Mesenteric fat pad (tissue), 1 donor: ENCODE data around the gene EDIL3. TPM values are rescaled to one million over a fixed set of nuclear protein-coding genes. Genes with fewer than 3 reads are reported as not detected.

Source experiments
- DNase-seq: peaks from one replicate; pipeline ENCODE4 v3.0.0-alpha.2; 2020; ENCODE audit warnings: low spot score
- long read RNA-seq: library from polyadenylated mRNA; unstranded; transcript quantifications from one replicate; pipeline ENCODE4 v2.0.0, GENCODE V29; 2020
- total RNA-seq: library from RNA; stranded (reverse); fragmentation: NEBNext Ultra II Directional; extraction: Animal tissue kit (Norgen Biotek cat#: 25700); gene quantifications from one replicate; pipeline ENCODE4 v1.2.1, GENCODE V29; 2021
- donor health status: DM: yes; HTN: yes; CAD: no.

The EDIL3 gene, protein sequence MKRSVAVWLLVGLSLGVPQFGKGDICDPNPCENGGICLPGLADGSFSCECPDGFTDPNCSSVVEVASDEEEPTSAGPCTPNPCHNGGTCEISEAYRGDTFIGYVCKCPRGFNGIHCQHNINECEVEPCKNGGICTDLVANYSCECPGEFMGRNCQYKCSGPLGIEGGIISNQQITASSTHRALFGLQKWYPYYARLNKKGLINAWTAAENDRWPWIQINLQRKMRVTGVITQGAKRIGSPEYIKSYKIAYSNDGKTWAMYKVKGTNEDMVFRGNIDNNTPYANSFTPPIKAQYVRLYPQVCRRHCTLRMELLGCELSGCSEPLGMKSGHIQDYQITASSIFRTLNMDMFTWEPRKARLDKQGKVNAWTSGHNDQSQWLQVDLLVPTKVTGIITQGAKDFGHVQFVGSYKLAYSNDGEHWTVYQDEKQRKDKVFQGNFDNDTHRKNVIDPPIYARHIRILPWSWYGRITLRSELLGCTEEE
- 3.7 TPM for total RNA-seq
- long read RNA-seq, partial matches to known transcripts, result 0 of 1 reads
- long read RNA-seq, other reads (novel, unspliced or antisense), result 1 of 1 reads

DNA sequence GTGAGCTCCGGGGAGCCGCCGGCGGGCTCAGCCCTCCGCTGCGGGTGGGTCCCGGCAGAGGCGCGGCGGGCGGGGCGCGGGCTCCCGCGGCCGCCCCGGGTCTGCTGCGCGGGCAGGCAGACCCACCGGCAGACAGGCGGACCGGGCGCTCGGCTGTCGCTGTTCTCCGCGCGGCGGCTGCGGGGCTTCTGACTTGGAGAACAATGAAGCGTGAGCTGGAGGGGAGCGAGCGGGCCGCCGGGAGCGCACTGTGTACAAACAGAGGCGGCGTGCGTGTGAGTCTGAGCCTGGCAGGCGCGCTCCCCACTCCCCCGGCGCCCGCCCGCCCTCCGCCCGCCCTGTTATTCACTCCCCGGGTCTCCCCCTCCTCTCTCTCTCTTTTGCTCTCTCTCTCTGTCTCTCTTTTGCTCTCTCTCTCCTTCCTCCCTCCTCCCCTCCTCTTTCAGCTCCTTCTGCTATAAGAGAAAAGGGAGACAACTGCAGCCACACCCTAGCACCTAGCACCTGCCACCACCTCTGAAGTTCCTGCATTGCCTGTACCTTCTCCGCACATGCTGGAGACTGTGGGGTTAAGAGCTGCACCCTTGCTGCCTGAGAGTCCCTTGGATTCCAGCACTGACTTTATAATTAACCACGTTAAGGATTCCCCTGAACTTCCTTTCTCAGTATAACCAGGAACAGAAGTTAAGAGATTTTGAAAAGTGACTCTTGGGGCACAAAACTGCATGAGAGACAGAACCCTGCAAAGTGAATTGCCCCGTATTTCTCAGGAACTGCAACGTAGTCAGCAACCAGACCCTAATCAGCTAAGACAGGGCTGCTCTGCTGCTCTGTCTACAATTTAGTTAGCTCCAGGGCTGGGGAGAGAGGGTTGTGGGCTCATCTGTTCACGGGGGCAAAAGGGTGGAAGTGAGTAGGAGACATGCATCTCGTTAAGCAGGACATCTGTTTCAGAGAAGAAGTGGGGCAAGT lies at the start of gene EDIL3:
TSS of gene EDIL3 (minus strand) at position 277 of the 972 bp plus-strand sequence. CDS start 506 bp downstream, outside the sequence.
- DNase-seq, result no peak

DNA sequence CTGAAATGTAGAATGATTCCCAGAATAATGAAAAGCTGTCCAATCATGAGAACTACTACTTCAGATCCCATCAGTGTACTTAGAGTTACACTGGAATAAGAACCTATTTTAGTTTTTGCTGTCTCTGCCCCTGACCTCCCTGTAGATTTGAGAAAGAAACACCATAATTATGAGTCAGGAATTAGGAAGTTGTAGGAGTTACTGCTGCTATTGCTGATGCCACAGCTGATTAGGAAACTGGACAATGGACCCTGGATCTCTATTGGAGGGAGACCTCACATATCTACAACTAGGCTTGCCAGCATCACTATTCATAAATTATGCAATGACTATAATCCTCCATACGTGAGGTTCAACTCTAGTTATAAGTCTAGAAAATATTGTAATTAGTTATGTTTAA lies 48.8 kb upstream of the EDIL3 start:
- DNase-seq, result no peak

DNA sequence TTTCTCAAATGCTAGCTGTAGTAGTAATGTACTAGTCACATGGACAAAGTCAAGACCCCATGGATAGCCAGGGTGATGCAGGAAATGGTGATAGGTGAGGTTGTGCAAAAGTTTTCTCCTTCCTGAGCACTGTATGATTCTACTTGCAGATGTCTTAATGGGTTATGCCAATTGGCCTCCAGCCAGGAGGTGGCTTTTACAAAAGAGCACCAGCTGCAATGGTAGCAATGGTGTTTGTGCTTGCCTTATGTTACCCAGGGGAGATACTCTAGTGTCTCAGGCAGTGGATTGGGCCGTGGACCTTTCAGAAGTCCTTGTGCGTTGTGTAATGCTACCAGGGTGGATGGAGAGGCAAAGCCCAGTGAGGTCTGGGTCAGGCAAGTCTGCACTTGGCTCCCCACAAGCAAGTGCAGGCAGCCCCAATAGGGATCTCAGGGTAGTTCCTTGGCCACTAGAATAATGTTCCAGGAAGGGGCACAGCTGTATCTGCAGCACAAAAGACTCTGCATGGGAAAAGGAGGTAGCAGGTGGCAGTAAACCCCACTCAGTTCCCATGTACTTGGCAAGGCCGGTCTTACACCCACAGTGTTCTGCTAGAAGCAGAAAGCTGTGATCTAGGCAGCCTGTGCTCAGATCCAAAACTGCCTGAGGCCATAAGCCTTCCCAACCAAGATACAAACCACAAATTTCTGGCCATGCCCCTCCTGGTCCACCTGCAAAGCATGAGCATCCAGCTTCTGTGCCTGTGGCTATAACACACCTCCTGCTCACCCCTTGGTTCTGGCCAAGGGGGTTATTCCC lies 46.4 kb upstream of the EDIL3 start:
- no peak for DNase-seq

DNA sequence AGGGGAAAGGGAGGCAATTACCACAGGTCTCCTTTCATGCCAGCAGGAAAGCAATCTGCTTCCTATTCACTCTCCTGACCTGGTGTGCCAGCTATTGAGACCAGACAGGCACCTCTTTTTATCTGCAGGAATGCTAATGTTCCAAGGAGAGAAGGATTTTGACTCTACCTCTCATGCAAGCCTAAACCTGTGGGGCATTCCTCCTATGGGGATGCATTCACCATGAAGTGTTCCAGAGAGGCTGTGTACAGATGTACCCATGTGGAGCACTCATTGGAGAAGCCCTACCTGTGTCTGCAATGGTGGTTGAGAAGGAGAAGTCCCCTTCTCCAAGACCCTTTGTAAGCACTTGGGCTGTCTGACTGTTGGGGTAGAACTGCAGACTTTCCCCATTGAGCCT lies 45.4 kb upstream of the EDIL3 start:
- no peak for DNase-seq

DNA sequence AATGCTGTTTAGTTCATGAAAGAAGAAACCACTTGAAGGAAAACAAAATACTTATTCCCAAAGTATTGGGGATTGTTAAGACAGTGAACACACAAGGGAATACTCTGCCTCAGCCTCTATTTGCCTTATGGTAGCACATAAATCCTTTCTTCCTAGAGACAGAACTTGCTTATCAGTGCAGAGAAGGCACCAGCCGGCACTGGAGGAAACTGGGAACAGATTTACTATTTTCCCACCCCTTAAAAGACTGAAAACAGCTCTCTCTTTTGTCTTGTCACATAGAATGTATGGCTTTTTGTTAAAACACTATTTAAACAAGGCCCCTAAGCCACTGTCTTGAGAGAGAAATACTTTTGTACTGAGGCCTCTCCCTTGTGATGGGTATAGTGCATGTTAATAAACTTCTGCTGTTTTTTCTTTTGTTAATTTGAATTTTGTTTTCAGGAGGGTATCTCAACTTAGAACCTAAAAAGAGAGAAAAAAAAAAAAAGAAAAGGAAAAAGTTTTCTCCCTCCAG lies 40.7 kb upstream of the EDIL3 start:
- DNase-seq, result no peak

DNA sequence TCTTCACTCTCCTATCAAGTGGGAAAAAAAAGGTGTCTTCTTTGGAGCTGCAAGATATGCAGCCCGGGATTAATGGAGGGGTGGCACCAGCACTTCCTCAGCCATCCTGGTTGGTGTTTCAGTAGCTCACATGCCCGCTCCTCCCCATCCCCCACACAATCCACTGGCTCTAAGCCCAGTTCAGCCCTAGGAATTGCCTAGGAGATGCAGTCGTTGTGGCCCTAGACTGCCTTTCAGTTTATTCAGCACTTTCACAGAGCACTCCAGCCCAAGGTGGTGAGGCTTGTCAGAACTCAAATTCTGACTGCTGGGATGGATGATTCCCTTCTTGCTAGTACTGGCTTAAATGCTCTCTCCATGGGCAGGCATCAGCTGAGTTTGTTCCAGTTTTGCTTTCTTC lies 35.1 kb upstream of the EDIL3 start:
- no peak for DNase-seq

DNA sequence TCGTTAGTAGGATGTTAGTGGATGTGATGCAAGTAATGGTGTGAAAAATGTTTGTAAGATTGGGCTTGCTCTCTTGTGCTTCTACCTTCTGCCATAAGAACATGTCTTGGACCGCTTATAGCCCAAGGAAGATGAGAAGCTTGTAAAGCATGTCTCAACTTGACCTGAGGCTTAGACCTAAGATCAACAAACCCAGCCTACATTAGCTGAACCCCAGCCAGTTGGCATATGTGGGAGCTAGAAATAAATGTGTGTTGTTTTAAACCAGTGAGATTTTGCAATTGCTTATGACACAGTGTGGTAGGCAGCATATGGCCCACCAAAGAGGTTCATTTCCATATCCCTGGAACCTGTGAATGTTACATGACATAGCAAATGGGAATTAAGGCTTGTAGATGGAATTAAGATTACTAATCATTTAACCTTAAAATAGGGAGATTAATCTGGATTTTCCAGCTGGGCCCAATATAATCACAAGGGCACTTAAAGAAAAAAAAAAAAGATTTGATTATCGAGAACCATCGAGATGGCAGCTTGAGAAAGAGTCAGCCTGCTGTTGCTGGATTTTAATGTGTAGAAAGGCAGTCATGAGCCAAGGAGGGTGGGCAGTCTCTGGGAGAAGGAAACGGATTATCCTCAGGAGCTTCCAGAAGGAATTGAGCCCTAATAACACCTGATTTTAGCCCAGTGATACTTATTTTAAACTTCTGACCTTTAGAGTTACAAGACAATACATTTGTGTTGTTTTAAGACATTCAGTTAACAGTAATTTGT lies 27.3 kb upstream of the EDIL3 start:
- DNase-seq, result no peak

DNA sequence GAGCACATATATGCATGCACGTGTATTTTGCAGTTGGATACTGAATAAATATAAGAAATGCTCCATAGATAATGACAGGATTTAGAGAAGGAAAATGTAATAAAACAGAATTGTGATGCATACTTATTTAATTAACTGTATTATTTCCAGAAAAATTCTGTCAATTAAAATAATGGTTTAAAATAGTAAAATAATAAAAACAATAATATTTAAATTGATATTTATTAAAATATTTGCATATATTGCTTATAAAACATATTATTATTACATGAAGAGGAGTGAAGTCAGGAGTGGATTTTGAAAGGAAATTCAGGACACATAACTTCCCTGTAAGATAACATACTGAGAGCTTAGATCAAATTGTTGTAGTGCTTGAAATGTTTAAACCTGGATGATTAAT lies 21.4 kb upstream of the EDIL3 start:
- DNase-seq, result no peak

DNA sequence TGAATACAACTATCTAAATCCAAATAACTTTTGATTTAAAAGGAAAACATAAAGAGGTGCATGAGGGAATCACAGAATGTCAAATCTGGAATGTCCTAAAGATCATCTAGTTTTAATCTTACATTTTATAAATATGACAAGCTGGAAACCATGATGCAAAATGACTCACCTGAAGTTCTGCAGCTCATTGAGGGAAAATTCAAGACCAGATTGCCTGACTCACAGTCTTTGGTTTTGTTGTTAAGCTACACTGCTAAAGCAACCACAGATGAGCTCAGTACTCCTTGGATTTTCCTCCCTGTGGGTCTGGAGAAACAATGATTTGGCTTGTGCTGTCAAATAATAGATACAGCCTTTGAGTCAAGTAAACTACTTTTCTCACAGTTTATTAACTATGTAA lies 19.1 kb upstream of the EDIL3 start:
- DNase-seq, result no peak

DNA sequence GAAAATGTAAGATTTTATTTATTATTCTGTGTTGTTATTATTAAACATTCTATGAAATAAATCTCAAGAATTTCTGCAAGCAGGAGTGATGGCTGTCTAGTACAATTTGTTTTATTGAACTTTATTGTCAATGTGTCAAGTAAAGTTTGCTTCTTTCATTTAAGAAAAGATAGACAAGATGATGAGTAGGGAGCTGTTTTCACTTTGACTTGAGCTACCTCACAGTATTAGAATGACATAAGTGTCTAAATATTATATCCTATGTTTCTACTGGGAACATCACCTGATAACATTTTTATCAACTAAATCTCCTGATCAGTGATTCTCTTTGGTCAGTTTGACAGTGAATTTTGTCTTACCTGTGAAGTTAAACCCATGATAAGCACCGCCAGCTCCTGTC lies 12.7 kb upstream of the EDIL3 start:
- DNase-seq, result no peak

DNA sequence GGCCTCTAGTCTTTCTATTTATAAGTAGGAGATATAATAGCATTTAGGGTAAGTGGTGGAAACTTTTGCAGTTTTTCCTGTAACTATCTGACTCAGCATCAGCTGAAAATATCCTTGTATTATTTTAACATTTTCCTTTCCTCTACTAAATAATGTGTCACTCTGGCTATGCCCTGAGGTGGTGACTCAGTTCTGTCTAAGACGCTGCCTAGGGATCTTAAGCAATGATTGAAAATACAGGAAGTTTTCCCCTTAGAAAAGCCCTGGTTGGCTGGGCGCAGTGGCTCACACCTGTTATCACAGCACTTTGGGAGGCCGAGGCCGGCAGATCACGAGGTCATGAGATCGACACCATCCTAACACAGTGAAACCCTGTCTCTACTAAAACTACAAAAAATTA lies 9.3 kb upstream of the EDIL3 start:
- DNase-seq, result no peak

DNA sequence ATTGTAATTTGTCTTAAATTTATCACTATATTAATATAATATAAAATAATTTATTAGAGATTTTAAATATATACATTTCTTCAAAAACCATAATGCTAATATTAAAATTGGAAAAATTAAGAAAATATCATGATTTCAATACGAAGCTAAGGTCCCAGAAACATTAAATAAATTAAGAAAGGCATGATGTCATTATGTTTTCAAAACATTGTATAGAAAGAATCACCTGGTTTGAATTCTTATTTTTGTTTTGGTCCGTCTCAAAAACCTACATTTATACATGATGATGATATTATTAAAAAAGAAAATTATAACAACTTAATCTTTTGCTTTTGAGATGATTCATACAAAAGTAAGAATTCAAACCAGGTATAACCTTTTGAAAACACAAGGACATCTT lies 8.2 kb upstream of the EDIL3 start:
- DNase-seq, result no peak

DNA sequence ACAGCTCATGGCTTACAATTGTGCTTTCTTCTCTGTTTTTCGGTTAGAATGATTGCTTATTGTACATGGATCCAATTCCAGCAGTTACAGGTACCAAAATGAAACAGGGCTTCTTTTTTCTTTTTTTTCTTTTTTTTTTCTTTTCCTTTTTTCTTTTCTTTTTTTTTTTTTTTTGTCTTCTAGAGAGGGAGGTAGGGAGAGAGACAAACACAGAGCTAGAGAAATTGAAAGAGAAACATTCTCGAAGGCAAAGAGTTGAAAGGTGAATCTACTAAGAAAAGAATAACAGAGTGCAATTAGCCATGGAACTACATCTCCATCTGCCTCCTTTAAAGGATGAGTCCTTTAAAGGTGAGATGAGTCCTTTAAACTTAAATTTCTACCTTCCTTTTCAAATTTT lies 1.0 kb upstream of the EDIL3 start:
- DNase-seq, result no peak

DNA sequence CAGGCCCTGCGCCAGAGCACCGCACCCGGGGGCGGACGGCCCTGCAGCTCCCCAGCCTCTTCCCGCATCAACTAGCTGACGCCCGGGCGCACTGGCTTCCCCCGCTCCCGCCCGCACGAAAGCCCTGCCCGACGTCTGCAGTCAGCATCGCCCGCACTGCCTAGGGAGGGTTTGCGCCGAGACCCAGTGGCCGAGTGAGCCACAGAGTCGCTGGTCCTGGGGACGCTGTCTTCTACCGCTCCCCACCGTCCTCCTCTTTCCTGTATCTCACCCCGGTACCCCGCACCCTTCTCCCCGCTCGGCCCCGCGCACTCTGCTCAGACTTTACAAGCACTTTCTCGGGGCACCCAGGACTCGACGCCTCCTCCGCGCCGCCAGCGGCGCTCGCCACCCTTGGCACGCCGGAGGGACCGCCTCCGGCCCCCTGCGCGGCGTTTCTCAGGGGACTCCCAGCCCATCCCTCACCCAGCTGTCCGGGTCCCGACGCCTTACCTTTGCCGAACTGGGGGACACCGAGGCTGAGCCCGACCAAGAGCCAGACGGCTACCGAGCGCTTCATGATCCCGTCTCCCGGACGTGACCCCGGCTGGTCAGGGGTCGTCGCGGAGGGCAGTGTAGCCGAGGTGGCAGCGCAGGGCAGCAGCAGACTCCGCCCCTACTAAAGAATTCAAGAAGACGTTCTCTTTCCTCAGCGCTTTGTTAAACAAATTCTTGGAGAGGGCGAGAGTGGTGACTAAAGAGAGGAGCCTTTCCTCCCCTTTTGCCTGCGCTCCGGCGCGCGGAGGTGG lies 670 bp downstream of the EDIL3 start:
- DNase-seq, result no peak

DNA sequence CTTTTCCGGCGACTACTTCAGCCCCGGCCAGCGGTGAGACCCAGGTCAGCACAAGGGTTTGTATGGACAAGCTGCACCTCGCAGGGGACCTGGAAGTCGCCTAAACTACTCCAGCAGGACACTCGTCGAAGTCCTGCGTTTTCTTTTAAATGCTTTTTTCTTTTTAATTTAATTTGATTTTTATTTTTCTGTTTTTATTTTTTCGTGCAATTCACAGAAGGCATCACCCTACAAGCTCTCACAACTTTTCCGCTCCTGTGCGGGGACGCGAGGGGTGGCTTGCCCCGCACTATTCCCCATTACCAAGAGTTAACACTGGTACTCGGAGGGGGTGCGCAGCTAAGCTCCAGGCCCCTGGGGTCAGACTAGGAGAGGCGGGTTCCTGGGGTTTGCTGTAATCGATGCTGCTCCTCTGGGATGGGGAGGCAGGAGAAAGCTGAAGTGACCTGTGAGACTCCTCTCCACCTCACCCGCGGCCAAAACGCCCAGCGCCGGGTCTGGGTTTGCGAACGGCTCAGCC lies 1.3 kb downstream of the EDIL3 start:
- DNase-seq, result no peak

DNA sequence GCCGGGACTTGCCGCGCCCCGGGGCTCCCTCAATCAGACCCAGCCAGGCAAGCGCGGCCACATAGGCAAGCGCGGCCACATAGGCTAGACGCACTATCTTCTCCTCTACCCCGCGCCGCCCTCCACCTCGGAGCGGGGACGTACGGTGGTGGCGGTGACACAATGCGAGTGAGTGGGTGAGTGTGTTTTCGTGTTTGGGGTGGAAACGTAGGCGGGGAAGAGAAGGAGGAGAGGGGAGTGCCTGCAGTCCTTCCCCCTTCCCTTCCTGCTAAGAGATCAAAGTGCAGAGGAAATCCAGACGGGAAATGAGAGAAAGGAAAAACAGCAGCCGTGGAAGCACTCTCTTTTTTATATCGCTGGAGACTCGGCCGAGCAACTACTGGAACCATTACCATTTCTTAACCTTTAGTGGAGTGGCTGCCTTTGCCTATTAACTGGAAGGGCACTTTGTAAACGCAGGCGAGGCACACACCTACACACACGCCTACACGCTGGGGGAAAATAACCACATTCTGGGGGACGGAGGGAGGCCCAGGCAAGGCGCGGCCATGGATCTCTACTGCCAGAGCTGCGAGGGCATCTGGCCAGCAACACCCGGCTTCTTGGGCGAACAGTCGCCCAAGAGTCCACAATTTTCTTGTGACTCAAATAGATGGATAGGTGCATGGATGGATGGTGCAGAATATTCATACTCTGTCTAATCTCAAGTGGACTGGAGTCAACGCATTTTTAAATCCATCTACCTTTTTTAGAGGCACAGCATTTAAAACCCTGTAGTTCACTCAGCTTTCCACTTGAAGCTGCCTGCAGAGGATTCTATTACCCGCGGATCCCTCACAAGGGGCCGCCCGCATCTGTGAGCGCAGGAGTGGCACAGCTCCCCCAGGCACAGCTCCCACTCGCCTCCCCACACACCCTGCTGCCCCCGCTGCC lies 2.1 kb downstream of the EDIL3 start:
- DNase-seq, result no peak

DNA sequence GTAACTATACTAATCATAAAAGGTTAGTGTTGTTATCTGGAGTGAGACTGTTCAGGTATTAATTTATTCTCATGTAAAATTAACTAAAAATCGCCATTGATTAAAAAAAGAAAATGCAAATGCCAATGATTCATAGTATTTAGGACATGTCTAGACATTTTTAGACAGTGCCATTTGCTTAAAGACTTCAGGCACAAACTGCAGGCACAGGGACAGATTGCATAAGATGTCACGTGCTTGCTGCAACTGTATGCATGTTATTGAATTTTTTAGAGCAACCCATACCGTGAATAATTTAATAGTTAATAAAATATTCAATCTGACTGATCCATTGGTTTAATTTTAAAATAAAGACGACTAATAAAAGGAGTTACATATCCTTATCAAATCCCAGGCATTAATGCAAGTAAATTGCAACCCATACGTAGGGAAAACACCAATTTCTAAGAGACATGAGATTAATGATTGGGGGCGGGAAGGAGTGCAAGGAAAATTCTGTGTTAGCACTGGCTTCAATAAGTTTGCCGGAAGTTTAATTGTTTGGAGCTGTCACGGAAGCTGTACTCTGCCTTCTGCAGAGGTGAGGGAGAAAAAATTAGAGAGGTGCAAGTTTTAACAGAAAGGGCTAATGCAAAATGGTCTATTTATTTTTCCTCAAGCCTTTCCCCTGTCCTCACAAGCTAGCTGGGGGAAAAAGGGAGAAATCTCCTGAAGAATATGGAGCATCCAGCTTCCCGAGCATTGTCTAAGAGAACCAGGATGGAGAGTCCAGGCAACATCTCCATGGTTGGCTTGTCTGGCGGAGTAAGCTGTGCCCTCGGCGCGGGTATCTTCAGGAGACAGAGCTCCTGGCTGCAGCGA lies 2.9 kb downstream of the EDIL3 start:
- no peak for DNase-seq
